ENCODE measurements around the gene GPX5. TPM values are rescaled to one million over a fixed set of nuclear protein-coding genes. Genes with fewer than 3 reads are reported as not detected.

The GPX5 gene
- total and polyA plus RNA-seq, 2 experiments from 2014 or later: not detected

GRCh38 chr6:28537065-28537464, 11.4 kb downstream of the GPX5 start:
- no peaks in the 10 kb centered on the region for H3K36me3 ChIP-seq (replicated peaks; ENCODE audit: insufficient read depth, low read depth)
- H3K4me2 ChIP-seq: peak overlapping the region; percentile 72
- DNase-seq (ENCODE audit: low spot score): peak; percentile 37
- H4K20me1 ChIP-seq (ENCODE audit: insufficient read depth, poor library complexity, severe bottlenecking): no peaks in the 10 kb centered on the region
- no peaks in the 10 kb centered on the region for H3K9me3 ChIP-seq (ENCODE audit: low read depth)
- H3K27me3 ChIP-seq: no peaks in the 10 kb centered on the region
- 5% methylated on average over 18 of the region's 18 CpGs for WGBS (ENCODE audit: low lambda C conversion rate, missing lambda C conversion rate)
- H3K4me3 ChIP-seq: peak overlapping the region; percentile 27
- peak overlapping the region; percentile 44 for H3K27ac ChIP-seq
- TF ChIP-seq CTCF (IDR thresholded peaks at IDR 0.05; ENCODE audit: poor library complexity): no peak
- no peak for TF ChIP-seq EZH2 (IDR thresholded peaks at IDR 0.05; ENCODE audit: borderline replicate concordance)
- TF ChIP-seq EZH2phosphoT487 (IDR thresholded peaks at IDR 0.05; ENCODE audit: low read depth, severe bottlenecking, unreplicated experiment): no peak
- peak overlapping the region; percentile 62 for H2AFZ ChIP-seq
- no peaks in the 10 kb centered on the region for H3K79me2 ChIP-seq
- H3K9me2 ChIP-seq (replicated peaks; ENCODE audit: insufficient read depth): no peaks in the 10 kb centered on the region
- no peaks in the 10 kb centered on the region for H3K4me1 ChIP-seq (ENCODE audit: insufficient read depth)

DNA sequence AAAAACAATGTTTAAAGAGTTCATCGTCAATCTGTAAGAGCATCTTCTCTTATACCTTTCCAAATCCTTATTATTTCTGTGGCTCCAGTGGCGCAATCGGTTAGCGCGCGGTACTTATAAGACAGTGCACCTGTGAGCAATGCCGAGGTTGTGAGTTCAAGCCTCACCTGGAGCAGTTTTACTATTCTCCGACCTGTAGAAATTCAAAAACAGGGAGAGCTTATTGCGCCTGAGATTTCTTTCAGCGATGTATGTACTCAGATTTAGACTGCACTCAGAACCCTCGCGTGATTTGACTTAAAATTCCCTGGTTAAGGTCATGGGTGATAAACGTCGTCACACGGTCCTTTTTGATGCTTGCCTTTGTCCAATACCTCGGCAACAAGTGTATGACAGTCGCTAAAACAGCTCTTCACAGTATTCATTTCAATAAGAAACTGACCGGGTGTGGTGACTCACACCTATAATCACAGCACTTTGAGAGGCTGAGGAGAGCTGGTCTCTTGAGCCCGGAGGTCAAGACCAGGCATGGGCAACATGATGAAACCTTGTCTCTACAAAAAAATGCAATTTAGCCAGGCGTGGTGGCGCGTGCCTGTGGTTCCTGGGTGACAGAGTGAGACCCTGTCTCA, 11.9 kb downstream of the GPX5 start:
- Histone ChIP-seq H3K4me2 (peak overlapping the region; percentile 72), H3K4me3 (peak overlapping the region; percentile 27), H3K9me2 (replicated peaks; ENCODE audit: insufficient read depth) (no peaks in the 10 kb centered on the region), H4K20me1 (ENCODE audit: insufficient read depth, poor library complexity, severe bottlenecking) (no peaks in the 10 kb centered on the region), H3K79me2 (no peaks in the 10 kb centered on the region), H3K27me3 (no peaks in the 10 kb centered on the region), H3K4me1 (ENCODE audit: insufficient read depth) (no peaks in the 10 kb centered on the region), H2AFZ (peak overlapping the region; percentile 62), H3K9me3 (ENCODE audit: low read depth) (no peaks in the 10 kb centered on the region), H3K27ac (peak overlapping the region; percentile 44), H3K36me3 (replicated peaks; ENCODE audit: insufficient read depth, low read depth) (no peaks in the 10 kb centered on the region)
- DNase-seq (ENCODE audit: low spot score): peak; percentile 60
- TF ChIP-seq CTCF (IDR thresholded peaks at IDR 0.05; ENCODE audit: poor library complexity): no peak
- 27% methylated on average over 22 of the region's 22 CpGs for whole genome bisulfite sequencing (ENCODE audit: low lambda C conversion rate, missing lambda C conversion rate)

DNA sequence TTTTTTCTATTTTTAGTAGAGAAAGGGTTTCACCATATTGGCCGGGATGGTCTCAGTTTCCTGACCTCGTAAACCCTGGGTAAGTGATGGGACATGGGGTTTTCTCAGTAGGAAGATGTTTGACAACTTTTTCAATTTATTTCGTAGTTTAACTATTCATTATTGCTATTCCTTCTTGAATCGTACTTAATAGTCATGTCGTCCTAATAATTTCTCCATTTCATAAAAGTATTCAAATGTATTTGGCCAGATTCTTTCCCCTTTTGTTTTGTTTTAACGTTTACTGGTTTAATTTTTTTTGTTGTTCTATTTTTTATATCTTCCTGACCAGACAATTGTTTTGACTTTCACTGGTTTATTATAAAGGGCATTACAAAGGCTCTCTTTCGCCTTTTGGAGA, 16.3 kb downstream of the GPX5 start:
- no peaks in the 10 kb centered on the region for H3K79me2 ChIP-seq
- H4K20me1 ChIP-seq (ENCODE audit: insufficient read depth, poor library complexity, severe bottlenecking): no peaks in the 10 kb centered on the region
- H3K9me3 ChIP-seq (ENCODE audit: low read depth): no peaks in the 10 kb centered on the region
- no peaks in the 10 kb centered on the region for H3K27me3 ChIP-seq
- WGBS (ENCODE audit: low lambda C conversion rate, missing lambda C conversion rate): 56% methylated on average over 7 of the region's 7 CpGs
- no peaks in the 10 kb centered on the region for H3K36me3 ChIP-seq (replicated peaks; ENCODE audit: insufficient read depth, low read depth)
- TF ChIP-seq EZH2phosphoT487 (IDR thresholded peaks at IDR 0.05; ENCODE audit: low read depth, severe bottlenecking, unreplicated experiment): no peak
- TF ChIP-seq CTCF (IDR thresholded peaks at IDR 0.05; ENCODE audit: poor library complexity): no peak
- TF ChIP-seq EZH2 (IDR thresholded peaks at IDR 0.05; ENCODE audit: borderline replicate concordance): no peak
- peak overlapping the region; percentile 81 for H3K4me2 ChIP-seq
- peak overlapping the region; percentile 28 for H3K4me3 ChIP-seq
- H2AFZ ChIP-seq: peak overlapping the region; percentile 86
- H3K4me1 ChIP-seq (ENCODE audit: insufficient read depth): peaks cover 5% of the 10 kb centered on the region
- H3K9me2 ChIP-seq (replicated peaks; ENCODE audit: insufficient read depth): no peaks in the 10 kb centered on the region
- peak overlapping the region; percentile 78 for H3K27ac ChIP-seq
- no peak for DNase-seq (ENCODE audit: low spot score)
